Measurements from ENCODE around the gene GK.
A peak's percentile ranks its signal among the peaks of the same experiment; 100 is the strongest.
"Not testable (repeated sequence)": the region's sequence is repeated elsewhere in the genome, so short reads cannot be mapped to it uniquely, and the experiment has no call there.

Gene GK

DNA sequence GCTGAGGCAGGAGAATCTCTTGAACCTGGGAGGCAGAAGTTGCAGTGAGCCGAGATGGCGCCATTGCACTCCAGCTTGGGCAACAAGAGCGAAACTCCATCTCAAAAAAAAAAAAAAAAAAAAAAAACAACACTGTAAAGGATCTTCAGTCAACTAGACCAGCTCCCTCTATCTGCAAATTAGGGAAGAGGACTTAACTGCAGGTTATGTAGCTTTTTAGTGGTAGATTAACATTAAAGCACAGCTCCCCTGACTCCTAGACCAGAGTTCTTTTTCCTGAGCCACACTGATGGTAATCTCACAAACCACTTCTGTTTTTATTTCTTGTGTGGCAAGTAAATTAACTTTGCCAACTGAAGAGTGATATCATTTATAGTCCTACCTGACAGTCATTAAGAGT, 18.0 kb downstream of the GK start:
- H3K4me1 ChIP-seq (ENCODE audit: insufficient read depth, low read length, poor library complexity, severe bottlenecking); H3K79me2 ChIP-seq (ENCODE audit: insufficient read depth, low read length); H3F3A ChIP-seq (ENCODE audit: low read depth); H2AFZ ChIP-seq (ENCODE audit: low read length); H4K20me1 ChIP-seq (ENCODE audit: insufficient read depth, low read length, poor library complexity, severe bottlenecking); H3K4me2 ChIP-seq (ENCODE audit: low read depth, low read length, poor library complexity, severe bottlenecking); H3K9me2 ChIP-seq (replicated peaks; ENCODE audit: low read depth, low read length); H3K36me3 ChIP-seq (ENCODE audit: insufficient read depth, low read length); H3K9me3 ChIP-seq (ENCODE audit: insufficient read depth, low read depth, low read length); H3K9ac ChIP-seq (ENCODE audit: low read depth, low read length, poor library complexity, severe bottlenecking); H3K4me3 ChIP-seq (ENCODE audit: low read length, poor library complexity, severe bottlenecking); H3K27me3 ChIP-seq (ENCODE audit: insufficient read depth, low read length, poor library complexity, severe bottlenecking): not testable (repeated sequence)
- TF ChIP-seq, protein P1, sequence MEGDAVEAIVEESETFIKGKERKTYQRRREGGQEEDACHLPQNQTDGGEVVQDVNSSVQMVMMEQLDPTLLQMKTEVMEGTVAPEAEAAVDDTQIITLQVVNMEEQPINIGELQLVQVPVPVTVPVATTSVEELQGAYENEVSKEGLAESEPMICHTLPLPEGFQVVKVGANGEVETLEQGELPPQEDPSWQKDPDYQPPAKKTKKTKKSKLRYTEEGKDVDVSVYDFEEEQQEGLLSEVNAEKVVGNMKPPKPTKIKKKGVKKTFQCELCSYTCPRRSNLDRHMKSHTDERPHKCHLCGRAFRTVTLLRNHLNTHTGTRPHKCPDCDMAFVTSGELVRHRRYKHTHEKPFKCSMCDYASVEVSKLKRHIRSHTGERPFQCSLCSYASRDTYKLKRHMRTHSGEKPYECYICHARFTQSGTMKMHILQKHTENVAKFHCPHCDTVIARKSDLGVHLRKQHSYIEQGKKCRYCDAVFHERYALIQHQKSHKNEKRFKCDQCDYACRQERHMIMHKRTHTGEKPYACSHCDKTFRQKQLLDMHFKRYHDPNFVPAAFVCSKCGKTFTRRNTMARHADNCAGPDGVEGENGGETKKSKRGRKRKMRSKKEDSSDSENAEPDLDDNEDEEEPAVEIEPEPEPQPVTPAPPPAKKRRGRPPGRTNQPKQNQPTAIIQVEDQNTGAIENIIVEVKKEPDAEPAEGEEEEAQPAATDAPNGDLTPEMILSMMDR (conservative IDR thresholded peaks at IDR 0.05; ENCODE audit: low read length): 0 out of 2 replicates have a peak, but pooled peaks have one; percentile 11

DNA sequence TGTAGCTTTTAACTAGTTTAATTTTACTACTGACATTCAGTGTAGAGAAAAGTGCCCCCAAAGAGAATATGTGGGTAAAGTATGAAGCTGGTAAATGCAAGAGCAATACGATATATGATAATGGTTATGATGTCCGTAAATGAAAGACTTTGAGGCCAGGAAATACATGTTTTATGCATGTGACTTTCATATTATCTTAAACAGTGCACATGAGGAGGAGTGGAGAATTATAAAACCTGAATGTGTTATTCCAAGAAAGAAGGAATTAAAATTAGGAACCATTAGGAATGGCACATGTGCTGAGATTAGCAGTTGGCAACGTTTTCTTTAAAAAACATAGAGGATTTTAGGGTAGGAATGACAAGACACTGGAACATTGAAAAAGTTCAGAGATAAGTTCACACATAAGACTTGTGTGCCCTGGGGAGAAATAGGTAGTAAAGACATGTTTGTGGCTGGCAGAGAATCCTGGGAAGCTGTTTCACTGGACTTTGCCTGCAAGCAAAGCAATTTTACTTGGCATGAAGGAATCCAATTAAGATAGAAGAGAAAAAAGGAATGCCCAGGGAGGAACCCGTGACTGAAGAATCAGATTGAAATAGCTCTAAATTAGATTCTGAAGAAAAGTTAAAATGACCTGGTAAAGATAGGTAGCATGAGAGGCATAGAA, 20.0 kb downstream of the GK start:
- Histone ChIP-seq H3K4me3 (ENCODE audit: low read length, poor library complexity, severe bottlenecking) (no peak overlapping the region), H3K79me2 (ENCODE audit: insufficient read depth, low read length) (no peaks in the 10 kb centered on the region), H3K36me3 (ENCODE audit: insufficient read depth, low read length) (no peaks in the 10 kb centered on the region), H3K4me2 (ENCODE audit: low read depth, low read length, poor library complexity, severe bottlenecking) (no peak overlapping the region), H3K9me2 (replicated peaks; ENCODE audit: low read depth, low read length) (no peaks in the 10 kb centered on the region), H3K9me3 (ENCODE audit: insufficient read depth, low read depth, low read length) (no peaks in the 10 kb centered on the region), H2AFZ (ENCODE audit: low read length) (no peak overlapping the region), H3K9ac (ENCODE audit: low read depth, low read length, poor library complexity, severe bottlenecking) (no peak overlapping the region), H3K4me1 (ENCODE audit: insufficient read depth, low read length, poor library complexity, severe bottlenecking) (no peaks in the 10 kb centered on the region), H4K20me1 (ENCODE audit: insufficient read depth, low read length, poor library complexity, severe bottlenecking) (no peaks in the 10 kb centered on the region), H3K27me3 (ENCODE audit: insufficient read depth, low read length, poor library complexity, severe bottlenecking) (no peaks in the 10 kb centered on the region), H3F3A (ENCODE audit: low read depth) (no peaks in the 10 kb centered on the region)
- no peak for TF ChIP-seq EZH2phosphoT487 (IDR thresholded peaks at IDR 0.05; ENCODE audit: borderline replicate concordance)
- TF ChIP-seq, protein P1 (conservative IDR thresholded peaks at IDR 0.05; ENCODE audit: low read length): no peak

DNA sequence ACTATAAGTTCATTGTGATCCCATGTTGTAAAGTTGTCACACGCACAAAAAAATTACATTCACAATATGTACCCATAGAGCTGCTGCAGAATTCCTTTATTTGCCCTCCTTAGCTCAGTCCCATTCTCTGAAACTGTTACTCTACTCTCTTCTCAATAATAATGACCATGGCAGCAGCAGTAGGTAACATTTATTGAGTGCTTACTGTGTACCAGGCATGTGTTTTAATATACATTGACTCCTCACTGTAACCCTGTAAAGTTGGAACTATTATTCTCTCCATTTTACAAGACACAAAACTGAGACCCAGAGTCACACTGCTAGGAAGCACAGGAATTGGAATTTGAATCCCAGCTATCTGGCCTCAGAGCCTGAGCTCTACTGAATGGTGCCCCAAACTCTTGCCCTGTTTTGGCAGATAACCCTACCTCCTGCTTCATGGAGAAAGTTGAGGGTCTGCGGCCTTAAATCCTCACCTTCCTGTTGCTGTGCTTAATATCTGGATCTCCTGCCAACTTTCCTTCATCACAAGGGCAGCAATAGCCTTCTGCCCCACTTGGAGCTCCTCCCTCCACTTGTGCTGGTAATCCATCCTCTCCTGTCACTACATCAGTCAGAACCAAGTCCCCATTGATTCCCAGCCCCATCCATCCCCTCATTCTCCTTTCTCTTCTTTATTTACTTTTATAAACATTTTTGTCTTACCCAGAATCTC, 20.8 kb downstream of the GK start:
- H3F3A ChIP-seq (ENCODE audit: low read depth): no peaks in the 10 kb centered on the region
- H3K27me3 ChIP-seq (ENCODE audit: insufficient read depth, low read length, poor library complexity, severe bottlenecking): no peaks in the 10 kb centered on the region
- no peak overlapping the region for H3K9ac ChIP-seq (ENCODE audit: low read depth, low read length, poor library complexity, severe bottlenecking)
- H3K9me3 ChIP-seq (ENCODE audit: insufficient read depth, low read depth, low read length): no peaks in the 10 kb centered on the region
- no peaks in the 10 kb centered on the region for H3K9me2 ChIP-seq (replicated peaks; ENCODE audit: low read depth, low read length)
- H3K79me2 ChIP-seq (ENCODE audit: insufficient read depth, low read length): no peaks in the 10 kb centered on the region
- H2AFZ ChIP-seq (ENCODE audit: low read length): no peak overlapping the region
- no peak overlapping the region for H3K4me2 ChIP-seq (ENCODE audit: low read depth, low read length, poor library complexity, severe bottlenecking)
- no peaks in the 10 kb centered on the region for H3K36me3 ChIP-seq (ENCODE audit: insufficient read depth, low read length)
- no peak for TF ChIP-seq EZH2phosphoT487 (IDR thresholded peaks at IDR 0.05; ENCODE audit: borderline replicate concordance)
- TF ChIP-seq, protein P1 (conservative IDR thresholded peaks at IDR 0.05; ENCODE audit: low read length): no peak
- no peaks in the 10 kb centered on the region for H4K20me1 ChIP-seq (ENCODE audit: insufficient read depth, low read length, poor library complexity, severe bottlenecking)
- no peaks in the 10 kb centered on the region for H3K4me1 ChIP-seq (ENCODE audit: insufficient read depth, low read length, poor library complexity, severe bottlenecking)
- H3K4me3 ChIP-seq (ENCODE audit: low read length, poor library complexity, severe bottlenecking): no peak overlapping the region
